Activated CD8-positive, alpha-beta T cell treated with anti-CD3 and anti-CD28 coated beads for 36 hours (primary cell): ENCODE measurements around the gene GRIK3. TPM values are rescaled to one million over a fixed set of nuclear protein-coding genes. Genes with fewer than 3 reads are reported as not detected.

Experiments used
- ATAC-seq: fragments of 200-7000 bp; cut with Tn5 transposase; one replicate; pipeline ENCODE4 v1.10.0; 2021; ENCODE audit warnings: mild to moderate bottlenecking, moderate library complexity
- CTCF ChIA-PET: fragments of 350-600 bp; sonication (Branson Sonifier 250); formaldehyde crosslinking; loops from one replicate; lab custom pipeline; 2021; ENCODE audit warnings: antibody characterized with exemption; lab: Charles Lee
- POLR2A ChIA-PET: fragments of 350-600 bp; sonication (Branson Sonifier 250); formaldehyde crosslinking; loops from one replicate; lab custom pipeline; 2021; ENCODE audit warnings: antibody characterized with exemption; lab: Charles Lee
- DNase-seq: peaks from one replicate; pipeline ENCODE4 v3.0.0-alpha.2; 2020
- H3K27ac Mint-ChIP-seq: one replicate; pipeline ENCODE4 v1.8.0; 2021; ENCODE audit warnings: mild to moderate bottlenecking, mixed read lengths
- H3K27me3 Mint-ChIP-seq: one replicate; pipeline ENCODE4 v1.8.0; 2021; ENCODE audit warnings: mixed read lengths
- H3K36me3 Mint-ChIP-seq: one replicate; pipeline ENCODE4 v1.8.0; 2021; ENCODE audit warnings: low read depth, mixed read lengths
- H3K4me1 Mint-ChIP-seq: one replicate; pipeline ENCODE4 v1.8.0; 2021; ENCODE audit warnings: low read depth, mixed read lengths
- H3K4me3 Mint-ChIP-seq: one replicate; pipeline ENCODE4 v1.8.0; 2021; ENCODE audit warnings: mild to moderate bottlenecking, moderate library complexity, mixed read lengths
- H3K9me3 Mint-ChIP-seq: one replicate; pipeline ENCODE4 v1.8.0; 2021; ENCODE audit warnings: mixed read lengths
- CTCF ChIP-seq: fragments of 200-600 bp; IDR thresholded peaks from one replicate; pipeline ENCODE4 v1.8.0; 2022; ENCODE audit warnings: antibody characterized with exemption, mild to moderate bottlenecking
- intact Hi-C: fragments of 100-400 bp; cut with micrococcal nuclease; formaldehyde crosslinking; loops from one replicate; pipeline ENCODE4 v1.10.0; 2022
- total RNA-seq, 2 experiments: library from RNA; stranded (reverse); gene quantifications; one replicate each; pipeline ENCODE4 v1.2.3, GENCODE V29; 2021

Gene GRIK3
- total RNA-seq, 2 experiments from 2014 or later = not detected

- ChIA-PET CTCF (no interaction called here), POLR2A (no interaction called here)
- intact Hi-C loops = no loop called here
- no peak overlapping the region for H3K27ac Mint-ChIP-seq
- no peak for TF ChIP-seq CTCF
- DNase-seq = no peak
- H3K4me1 Mint-ChIP-seq = no peaks in the 10 kb centered on the region
- no peaks in the 10 kb centered on the region for H3K9me3 Mint-ChIP-seq
- H3K4me3 Mint-ChIP-seq = no peak overlapping the region
- no peaks in the 10 kb centered on the region for H3K36me3 Mint-ChIP-seq
- no peaks in the 10 kb centered on the region for H3K27me3 Mint-ChIP-seq
- ATAC-seq = no peak
Observed at GRCh38 chr1:37010011-37010410, 24.3 kb downstream of the GRIK3 start.

GRCh38 chr1:37009521-37009920, 24.8 kb downstream of the GRIK3 start:
- Mint-ChIP-seq H3K36me3 (no peaks in the 10 kb centered on the region), H3K9me3 (no peaks in the 10 kb centered on the region), H3K27ac (no peak overlapping the region), H3K4me3 (no peak overlapping the region), H3K4me1 (no peaks in the 10 kb centered on the region), H3K27me3 (no peaks in the 10 kb centered on the region)
- no peak for TF ChIP-seq CTCF
- CTCF ChIA-PET = no interaction called here
- intact Hi-C loops = no loop called here
- DNase-seq = no peak
- POLR2A ChIA-PET = no interaction called here
- ATAC-seq = no peak

- Mint-ChIP-seq H3K27ac (no peak overlapping the region), H3K9me3 (no peaks in the 10 kb centered on the region), H3K27me3 (peaks cover 3% of the 10 kb centered on the region), H3K4me1 (no peaks in the 10 kb centered on the region), H3K4me3 (no peak overlapping the region), H3K36me3 (no peaks in the 10 kb centered on the region)
- intact Hi-C loops = no loop called here
- CTCF ChIA-PET = no interaction called here
- POLR2A ChIA-PET = interaction anchor here (0.6 kb wide), 1 partner anchor 348 kb away, joined by 3 read pairs; no protein-coding TSS in a partner anchor
- DNase-seq = no peak
- TF ChIP-seq CTCF = no peak
- no peak for ATAC-seq
Observed at GRCh38 chr1:37006132-37006868, 28.0 kb downstream of the GRIK3 start.

- POLR2A ChIA-PET = no interaction called here
- Mint-ChIP-seq H3K9me3 (no peaks in the 10 kb centered on the region), H3K36me3 (no peaks in the 10 kb centered on the region), H3K27ac (no peak overlapping the region), H3K27me3 (peaks cover 3% of the 10 kb centered on the region), H3K4me3 (no peak overlapping the region), H3K4me1 (no peaks in the 10 kb centered on the region)
- DNase-seq (no peak), ATAC-seq (no peak)
- intact Hi-C loops = no loop called here
- TF ChIP-seq CTCF = no peak
- CTCF ChIA-PET = no interaction called here
Observed at GRCh38 chr1:37002898-37003297, 31.4 kb downstream of the GRIK3 start.

- no peaks in the 10 kb centered on the region for H3K9me3 Mint-ChIP-seq
- H3K36me3 Mint-ChIP-seq = no peaks in the 10 kb centered on the region
- no peak overlapping the region for H3K4me3 Mint-ChIP-seq
- no peaks in the 10 kb centered on the region for H3K4me1 Mint-ChIP-seq
- intact Hi-C loops = no loop called here
- H3K27me3 Mint-ChIP-seq = peaks cover 3% of the 10 kb centered on the region
- TF ChIP-seq CTCF = no peak
- CTCF ChIA-PET = no interaction called here
- POLR2A ChIA-PET = no interaction called here
- no peak overlapping the region for H3K27ac Mint-ChIP-seq
- ATAC-seq = no peak
- no peak for DNase-seq
Observed at GRCh38 chr1:37001703-37002102, 32.6 kb downstream of the GRIK3 start.
